Measurements from ENCODE around the gene KRT38. TPM values are rescaled to one million over a fixed set of nuclear protein-coding genes. Genes with fewer than 3 reads are reported as not detected.

The KRT38 gene
- total RNA-seq, 4 donors from 2014 or later, result 1.3 to 1.8 TPM; not detected in 2

GRCh38 chr17:41393294-41393693, 47.5 kb downstream of the KRT38 start:
- H3K4me3 ChIP-seq (ENCODE audit: low read depth, poor library complexity, severe bottlenecking), result no peak overlapping the region
- TF ChIP-seq CTCF (IDR thresholded peaks at IDR 0.05), result no peak
- TF ChIP-seq POLR2A (IDR thresholded peaks at IDR 0.05), result no peak
- intact Hi-C loops (cut with DNase I; ENCODE audit: low total_unique reads), result no loop called here
- no peak for DNase-seq (ENCODE audit: low spot score in 2 of 2)
- 40 to 45% methylated on average over 5 of the region's 5 CpGs for WGBS, 2 donors

GRCh38 chr17:41392278-41392677, 48.5 kb downstream of the KRT38 start:
- WGBS, 2 donors, result 96% methylated on average over 1 of the region's 1 CpG
- TF ChIP-seq POLR2A (IDR thresholded peaks at IDR 0.05) (no peak), CTCF (IDR thresholded peaks at IDR 0.05) (no peak)
- no peak for DNase-seq (ENCODE audit: low spot score in 2 of 2)
- no peak overlapping the region for H3K4me3 ChIP-seq (ENCODE audit: low read depth, poor library complexity, severe bottlenecking)
- intact Hi-C loops (cut with DNase I; ENCODE audit: low total_unique reads), result no loop called here

GRCh38 chr17:41391535-41391934, 49.2 kb downstream of the KRT38 start:
- intact Hi-C loops (cut with DNase I; ENCODE audit: low total_unique reads), result no loop called here
- TF ChIP-seq POLR2A (IDR thresholded peaks at IDR 0.05), result no peak
- no peak for TF ChIP-seq CTCF (IDR thresholded peaks at IDR 0.05)
- DNase-seq (ENCODE audit: low spot score in 2 of 2), result no peak
- H3K4me3 ChIP-seq (ENCODE audit: low read depth, poor library complexity, severe bottlenecking), result no peak overlapping the region
- WGBS, 2 donors, result 32 to 37% methylated on average over 2 of the region's 2 CpGs

- DNase-seq (ENCODE audit: low spot score in 2 of 2), result no peak
- TF ChIP-seq CTCF (IDR thresholded peaks at IDR 0.05) (no peak), POLR2A (IDR thresholded peaks at IDR 0.05) (no peak)
- H3K4me3 ChIP-seq (ENCODE audit: low read depth, poor library complexity, severe bottlenecking), result no peak overlapping the region
- 60 to 68% methylated on average over 7 of the region's 7 CpGs for WGBS, 2 donors
- intact Hi-C loops (cut with DNase I; ENCODE audit: low total_unique reads), result no loop called here
These were observed 50.3 kb downstream of the KRT38 start for GRCh38 chr17:41390411-41390938.

- intact Hi-C loops (cut with DNase I; ENCODE audit: low total_unique reads), result no loop called here
- WGBS, 2 donors, result 76 to 82% methylated on average over 4 of the region's 4 CpGs
- no peak for DNase-seq (ENCODE audit: low spot score in 2 of 2)
- TF ChIP-seq CTCF (IDR thresholded peaks at IDR 0.05) (no peak), POLR2A (IDR thresholded peaks at IDR 0.05) (no peak)
- no peak overlapping the region for H3K4me3 ChIP-seq (ENCODE audit: low read depth, poor library complexity, severe bottlenecking)
These were observed 53.1 kb downstream of the KRT38 start for GRCh38 chr17:41387670-41388069.

GRCh38 chr17:41386227-41386626, 54.6 kb downstream of the KRT38 start:
- TF ChIP-seq POLR2A (IDR thresholded peaks at IDR 0.05), result no peak
- no peak for TF ChIP-seq CTCF (IDR thresholded peaks at IDR 0.05)
- intact Hi-C loops (cut with DNase I; ENCODE audit: low total_unique reads), result no loop called here

More at GRCh38 chr17:41386227-41386626, 54.6 kb downstream of the KRT38 start:
- no peak overlapping the region for H3K4me3 ChIP-seq (ENCODE audit: low read depth, poor library complexity, severe bottlenecking)
- no peak for DNase-seq (ENCODE audit: low spot score in 2 of 2)
- WGBS, 2 donors, result 100% methylated on average over 1 of the region's 1 CpG
